Stimulated activated CD4-positive, alpha-beta T cell treated with anti-CD3 and anti-CD28 coated beads, Interleukin-2, amount 100 ng/mL, for 48 hours (primary cell): Measurements from ENCODE around the gene SERPINA10.
"Not testable (repeated sequence)": the region's sequence is repeated elsewhere in the genome, so short reads cannot be mapped to it uniquely, and the experiment has no call there.

Experiments
- DNase-seq, 2 donors: peaks; one replicate each; pipeline ENCODE4 v3.0.0-alpha.2; 2020

The SERPINA10 gene

GRCh38 chr14:94278731-94279130 lies 14.3 kb downstream of the SERPINA10 start:
- no peak for DNase-seq

- not testable (repeated sequence) for DNase-seq
Observed at GRCh38 chr14:94276898-94277561, 16.0 kb downstream of the SERPINA10 start.

- DNase-seq: no peak
Observed at GRCh38 chr14:94269156-94269555, 23.9 kb downstream of the SERPINA10 start.

GRCh38 chr14:94268582-94268981 lies 24.5 kb downstream of the SERPINA10 start:
- DNase-seq: not testable (repeated sequence)

- no peak for DNase-seq
Observed at GRCh38 chr14:94267352-94267751, 25.7 kb downstream of the SERPINA10 start.

- DNase-seq: not testable (repeated sequence)
Observed at GRCh38 chr14:94264195-94264594, 28.9 kb downstream of the SERPINA10 start.

GRCh38 chr14:94244182-94244581 lies 48.9 kb downstream of the SERPINA10 start:
- DNase-seq: no peak

- DNase-seq: no peak
Observed at GRCh38 chr14:94239406-94239805, 53.7 kb downstream of the SERPINA10 start.

- no peak for DNase-seq
Observed at GRCh38 chr14:94237983-94238382, 55.1 kb downstream of the SERPINA10 start.

- no peak for DNase-seq
Observed at GRCh38 chr14:94237046-94237445, 56.0 kb downstream of the SERPINA10 start.
